Type B pancreatic cell (in vitro differentiated cells): Measurements from ENCODE around the gene ROPN1. TPM values are rescaled to one million over a fixed set of nuclear protein-coding genes. Genes with fewer than 3 reads are reported as not detected.

ENCODE experiments used
- DNase-seq: peaks from one replicate; pipeline ENCODE4 v3.0.0; 2021; ENCODE audit warnings: mixed read lengths; ENCODE audit not compliant: unreplicated experiment; ENCODE audit errors: extremely low spot score
- H3K27ac Mint-ChIP-seq: 2 replicates; pipeline ENCODE4 v1.8.0; 2021; ENCODE audit warnings: mild to moderate bottlenecking, mixed read lengths
- H3K27me3 Mint-ChIP-seq: 2 replicates; pipeline ENCODE4 v1.8.0; 2021; ENCODE audit warnings: mixed read lengths
- H3K36me3 Mint-ChIP-seq: 2 replicates; pipeline ENCODE4 v1.8.0; 2021; ENCODE audit warnings: mixed read lengths
- H3K4me1 Mint-ChIP-seq: one replicate; pipeline ENCODE4 v1.8.0; 2021; ENCODE audit warnings: mixed read lengths; ENCODE audit not compliant: unreplicated experiment
- H3K4me3 Mint-ChIP-seq: 2 replicates; pipeline ENCODE4 v1.8.0; 2021; ENCODE audit warnings: mild to moderate bottlenecking, mixed read lengths
- H3K9me3 Mint-ChIP-seq: 2 replicates; pipeline ENCODE4 v1.8.0; 2021; ENCODE audit warnings: mixed read lengths
- total RNA-seq: library from RNA; stranded (reverse); gene quantifications from 2 replicates; pipeline ENCODE4 v1.2.1, GENCODE V29; 2021; ENCODE audit warnings: low replicate concordance
- TF ChIP-seq, protein P1 (sequence below): fragments of 200-600 bp; sonication (generic); conservative IDR thresholded peaks from 2 replicates; pipeline ENCODE4 v1.5.0; 2021; ENCODE audit warnings: antibody characterized with exemption, mild to moderate bottlenecking

ROPN1 gene
- total RNA-seq, 1 donor from 2014 or later: not detected

DNA sequence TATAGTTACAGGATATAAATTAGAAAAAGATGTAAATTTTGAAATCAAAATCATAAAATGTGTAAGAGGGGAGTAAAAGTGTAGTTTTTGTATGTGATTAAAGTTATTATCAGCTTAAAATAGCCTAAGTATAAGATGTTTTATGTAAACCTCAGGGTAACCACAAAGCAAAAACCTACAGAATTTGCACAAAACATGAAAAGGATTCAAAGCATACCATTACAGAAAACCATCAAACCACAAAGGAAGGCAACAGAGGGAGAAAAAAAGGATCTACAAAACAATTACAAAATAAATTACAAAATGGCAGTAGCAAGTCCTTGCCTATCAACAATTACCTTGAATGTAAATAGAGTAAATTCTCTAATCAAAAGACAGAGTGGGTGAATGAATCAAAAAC lies 71.1 kb downstream of the ROPN1 start:
- Mint-ChIP-seq H3K4me3 (no peak overlapping the region), H3K27ac (no peak overlapping the region), H3K4me1 (no peaks in the 10 kb centered on the region), H3K9me3 (peaks cover 11% of the 10 kb centered on the region), H3K27me3 (no peaks in the 10 kb centered on the region), H3K36me3 (peaks cover 62% of the 10 kb centered on the region)
- TF ChIP-seq, protein P1, sequence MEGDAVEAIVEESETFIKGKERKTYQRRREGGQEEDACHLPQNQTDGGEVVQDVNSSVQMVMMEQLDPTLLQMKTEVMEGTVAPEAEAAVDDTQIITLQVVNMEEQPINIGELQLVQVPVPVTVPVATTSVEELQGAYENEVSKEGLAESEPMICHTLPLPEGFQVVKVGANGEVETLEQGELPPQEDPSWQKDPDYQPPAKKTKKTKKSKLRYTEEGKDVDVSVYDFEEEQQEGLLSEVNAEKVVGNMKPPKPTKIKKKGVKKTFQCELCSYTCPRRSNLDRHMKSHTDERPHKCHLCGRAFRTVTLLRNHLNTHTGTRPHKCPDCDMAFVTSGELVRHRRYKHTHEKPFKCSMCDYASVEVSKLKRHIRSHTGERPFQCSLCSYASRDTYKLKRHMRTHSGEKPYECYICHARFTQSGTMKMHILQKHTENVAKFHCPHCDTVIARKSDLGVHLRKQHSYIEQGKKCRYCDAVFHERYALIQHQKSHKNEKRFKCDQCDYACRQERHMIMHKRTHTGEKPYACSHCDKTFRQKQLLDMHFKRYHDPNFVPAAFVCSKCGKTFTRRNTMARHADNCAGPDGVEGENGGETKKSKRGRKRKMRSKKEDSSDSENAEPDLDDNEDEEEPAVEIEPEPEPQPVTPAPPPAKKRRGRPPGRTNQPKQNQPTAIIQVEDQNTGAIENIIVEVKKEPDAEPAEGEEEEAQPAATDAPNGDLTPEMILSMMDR: no peak
- no peak for DNase-seq

DNA sequence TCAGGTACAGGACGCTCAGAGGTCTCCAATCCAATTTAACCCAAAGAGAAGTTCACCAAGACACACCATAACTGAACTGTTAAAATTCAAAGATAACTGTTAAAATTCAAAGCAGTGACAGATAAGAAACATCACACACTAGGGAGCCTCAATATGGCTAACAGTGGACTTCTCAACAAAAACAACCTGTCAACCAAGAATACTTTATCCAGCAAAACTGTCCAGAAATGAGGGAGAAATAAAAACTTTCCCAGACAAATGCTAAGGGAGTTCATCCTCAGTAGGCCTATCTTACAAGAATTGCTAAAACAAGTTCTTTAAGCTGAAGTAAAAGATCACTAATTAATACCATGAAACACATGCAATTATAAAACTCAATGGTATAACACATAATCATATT lies 71.5 kb downstream of the ROPN1 start:
- Mint-ChIP-seq H3K4me3 (no peak overlapping the region), H3K36me3 (peaks cover 64% of the 10 kb centered on the region), H3K9me3 (peaks cover 11% of the 10 kb centered on the region), H3K27me3 (no peaks in the 10 kb centered on the region), H3K4me1 (no peaks in the 10 kb centered on the region), H3K27ac (no peak overlapping the region)
- DNase-seq: no peak
- TF ChIP-seq, protein P1: no peak

DNA sequence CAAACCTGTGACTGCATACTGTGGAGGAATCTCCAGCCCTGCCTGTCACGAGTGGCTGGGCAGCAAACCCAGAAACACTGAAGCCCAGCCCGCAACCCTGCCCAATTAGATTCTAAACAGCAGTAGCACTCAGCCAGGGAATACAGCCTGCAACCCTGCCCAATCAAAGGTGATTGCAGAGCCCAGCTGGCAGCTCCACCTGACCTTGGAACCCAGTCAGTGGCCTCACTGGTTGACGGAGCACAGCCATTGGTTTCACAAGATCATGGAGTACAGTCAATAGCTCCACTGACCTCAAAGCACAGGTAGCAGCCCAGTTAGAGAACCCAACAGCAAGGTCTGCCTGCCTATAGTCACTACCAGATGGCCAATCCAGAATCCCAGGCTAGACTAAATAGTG lies 72.6 kb downstream of the ROPN1 start:
- Mint-ChIP-seq H3K4me1 (no peaks in the 10 kb centered on the region), H3K4me3 (no peak overlapping the region), H3K9me3 (peaks cover 11% of the 10 kb centered on the region), H3K27me3 (no peaks in the 10 kb centered on the region), H3K27ac (no peak overlapping the region), H3K36me3 (peaks cover 62% of the 10 kb centered on the region)
- TF ChIP-seq, protein P1: no peak
- DNase-seq: no peak

Other genes with a start within 250 kb of the ROPN1 start
- 3.4 and 16.8 TPM in 2 replicates for gene MYLK, start 107.8 kb downstream of the ROPN1 start, total RNA-seq
- 39.9 and 83.3 TPM in 2 replicates for gene CCDC14, start 30.9 kb downstream of the ROPN1 start, total RNA-seq
- gene KALRN, start 41.2 kb upstream of the ROPN1 start, total RNA-seq: 36.4 and 57.0 TPM in 2 replicates